Endothelial cell of umbilical vein (primary cell): ENCODE data around the gene PTPN22. TPM values are rescaled to one million over a fixed set of nuclear protein-coding genes. Genes with fewer than 3 reads are reported as not detected.
A peak's percentile ranks its signal among the peaks of the same experiment; 100 is the strongest.

Source experiments
- BruUV-seq: library from RNA; stranded (reverse); fragments of 400-500 nt; replicated peaks from 2 replicates; lab custom pipeline; 2021; lab: Mats Ljungman, UMichigan
- CTCF ChIA-PET: fragments of 300-600, 350-600 bp; sonication (Branson Sonifier 250); formaldehyde crosslinking; loops from one replicate; lab custom pipeline; 2021; ENCODE audit warnings: antibody characterized with exemption, inconsistent platforms; lab: Charles Lee
- POLR2A ChIA-PET: fragments of 300-600, 350-600 bp; sonication (Branson Sonifier 250); formaldehyde crosslinking; loops from one replicate; lab custom pipeline; 2021; ENCODE audit warnings: antibody characterized with exemption, inconsistent platforms; lab: Charles Lee
- DNase-seq: peaks from one replicate; pipeline ENCODE4 v3.0.0-alpha.2; 2011; ENCODE audit warnings: low read depth, low spot score
- FAIRE-seq: peaks from 2 replicates; lab custom pipeline; 2011; peaks lifted over from hg19 to GRCh38; lab: Jason Lieb, UNC
- H2AFZ ChIP-seq: 2 replicates; pipeline ENCODE4 v1.6.0; 2012; ENCODE audit warnings: low read depth, low read length, control low read depth, inconsistent platforms
- H3K27ac ChIP-seq: 2 replicates; pipeline ENCODE4 v1.5.1; 2011; ENCODE audit warnings: low read depth, mild to moderate bottlenecking, control low read depth, low read length, moderate library complexity; ENCODE audit not compliant: insufficient read depth
- H3K27me3 ChIP-seq, 2 experiments: 2 replicates each; pipeline versions ENCODE4 v1.6.0 to v1.6.1; 2011; ENCODE audit warnings: low read length in 2 of 2, mixed read lengths in 1 of 2; ENCODE audit not compliant: control insufficient read depth in 2 of 2, insufficient read depth in 2 of 2
- H3K36me3 ChIP-seq, 2 experiments: 2 replicates in 1 of 2; 3 replicates in 1 of 2; pipeline ENCODE4 v1.5.1; 2011; ENCODE audit warnings: low read length in 2 of 2, mild to moderate bottlenecking in 1 of 2, moderate library complexity in 1 of 2; ENCODE audit not compliant: control insufficient read depth in 2 of 2, insufficient read depth in 2 of 2; ENCODE audit errors: extremely low read depth in 1 of 2
- H3K4me1 ChIP-seq: 3 replicates; pipeline ENCODE4 v1.5.1; 2011; ENCODE audit warnings: mild to moderate bottlenecking, low read length; ENCODE audit not compliant: control insufficient read depth, insufficient read depth; ENCODE audit errors: extremely low read depth
- H3K4me2 ChIP-seq: 2 replicates; pipeline ENCODE4 v1.6.1; 2011; ENCODE audit warnings: low read length, control low read depth, mixed read lengths; ENCODE audit not compliant: insufficient read depth
- H3K4me3 ChIP-seq, 3 experiments: fragments of 200-600 bp in 1 of 3; sonication (generic), shearing (Covaris generic) in 1 of 3; replicated peaks in 1 of 3; 2 replicates each; pipeline ENCODE4 v1.5.1; 2011 to 2016; ENCODE audit warnings: control low read depth in 3 of 3, low read length in 3 of 3, mild to moderate bottlenecking in 2 of 3, inconsistent platforms in 1 of 3, low read depth in 1 of 3, moderate library complexity in 1 of 3; ENCODE audit not compliant: insufficient read depth in 1 of 3
- H3K79me2 ChIP-seq: 2 replicates; pipeline ENCODE4 v1.6.0; 2012; ENCODE audit warnings: low read length, inconsistent platforms; ENCODE audit not compliant: control insufficient read depth, insufficient read depth
- H3K9ac ChIP-seq: replicated peaks from 2 replicates; pipeline ENCODE3; 2011; ENCODE audit warnings: low read length, control low read depth; ENCODE audit not compliant: insufficient read depth; ENCODE audit errors: extremely low read depth
- H3K9me1 ChIP-seq: replicated peaks from 3 replicates; pipeline ENCODE4 v1.6.0; 2011; ENCODE audit warnings: mild to moderate bottlenecking, low read length; ENCODE audit not compliant: control insufficient read depth, insufficient read depth; ENCODE audit errors: extremely low read depth
- H3K9me3 ChIP-seq: replicated peaks from 2 replicates; pipeline ENCODE4 v1.5.1; 2012; ENCODE audit warnings: low read length, inconsistent platforms; ENCODE audit not compliant: control insufficient read depth, insufficient read depth
- H4K20me1 ChIP-seq: replicated peaks from 2 replicates; pipeline ENCODE3; 2011; ENCODE audit warnings: mild to moderate bottlenecking, low read length; ENCODE audit not compliant: control insufficient read depth, insufficient read depth; ENCODE audit errors: extremely low read depth
- CTCF ChIP-seq, 2 donors: IDR thresholded peaks; 1 replicate in 1 of 2; 2 replicates in 1 of 2; pipeline ENCODE4 v1.5.1; 2011; ENCODE audit warnings: low read length in 2 of 2, mild to moderate bottlenecking in 2 of 2, moderate library complexity in 2 of 2, control low read depth in 1 of 2, inconsistent platforms in 1 of 2, low read depth in 1 of 2; ENCODE audit not compliant: insufficient read depth in 1 of 2; ENCODE audit errors: extremely low read depth in 1 of 2
- EZH2 ChIP-seq: IDR thresholded peaks from 2 replicates; pipeline ENCODE4 v1.6.1; 2012; ENCODE audit warnings: borderline replicate concordance, low read depth, mild to moderate bottlenecking, moderate library complexity, low read length, inconsistent platforms; ENCODE audit not compliant: severe bottlenecking
- FOS ChIP-seq: IDR thresholded peaks from 2 replicates; pipeline ENCODE4 v1.6.1; 2011; ENCODE audit warnings: mild to moderate bottlenecking, low read length, moderate library complexity, borderline replicate concordance; ENCODE audit not compliant: insufficient read depth
- GATA2 ChIP-seq: IDR thresholded peaks from 2 replicates; pipeline ENCODE4 v1.7.0; 2011; ENCODE audit warnings: low read depth, mild to moderate bottlenecking, moderate library complexity, mixed read lengths, low read length; ENCODE audit not compliant: insufficient read length, insufficient read depth
- JUN ChIP-seq: IDR thresholded peaks from 2 replicates; pipeline ENCODE4 v1.6.1; 2011; ENCODE audit warnings: borderline replicate concordance, low read depth; ENCODE audit not compliant: insufficient read length, insufficient read depth
- MAX ChIP-seq: IDR thresholded peaks from 2 replicates; pipeline ENCODE4 v1.6.1; 2011; ENCODE audit not compliant: insufficient read depth, insufficient read length
- MYC ChIP-seq: IDR thresholded peaks from one replicate; pipeline ENCODE4 v1.6.1; 2011; ENCODE audit warnings: mild to moderate bottlenecking, low read depth, low read length
- POLR2A ChIP-seq: IDR thresholded peaks from 2 replicates; pipeline ENCODE4 v1.6.1; 2012; ENCODE audit warnings: low read depth, mild to moderate bottlenecking, control low read depth, low read length
- POLR2AphosphoS5 ChIP-seq: IDR thresholded peaks from 2 replicates; pipeline ENCODE4 v1.6.1; 2012; ENCODE audit warnings: low read depth, mild to moderate bottlenecking, control low read depth, low read length, moderate library complexity; ENCODE audit not compliant: insufficient read depth
- dilution Hi-C: fragments of 300-500 bp; cut with MboI; formaldehyde crosslinking; loops from one replicate; pipeline ENCODE4 v1.15.0; 2019; ENCODE audit warnings: low sequenced_read_pairs; ENCODE audit not compliant: extremely low pct_ligation_motif_present
- intact Hi-C: fragments of 100-400 bp; cut with micrococcal nuclease; formaldehyde crosslinking; loops from one replicate; pipeline ENCODE4 v1.10.0; 2022
- polyA plus RNA-seq, 4 experiments: library from polyadenylated mRNA; depleted of rRNA in 3 of 4; stranded (reverse) in 3 of 4; unstranded in 1 of 4; fragments of >200 nt; gene quantifications; 2 replicates each; pipeline versions ENCODE4 v1.2.1 to v1.2.3, GENCODE V29; 2011 to 2012; ENCODE audit warnings: missing spikeins in 1 of 4
- total RNA-seq: library from RNA; stranded (reverse); gene quantifications from 2 replicates; pipeline ENCODE4 v1.2.3, GENCODE V29; 2021

The PTPN22 gene
- total and polyA plus RNA-seq, 2 donors (not counting 3 experiments of a cell fraction or from before 2014, with no cell fraction given) = not detected

GRCh38 chr1:113811156-113811887 is 60.2 kb downstream of the PTPN22 start:
- CTCF ChIA-PET = interaction anchor here (0.9 to 1.4 kb wide), 2 partner anchors 12 to 118 kb away, joined by 3 to 6 read pairs; partner anchors contain the start of gene HIPK1
- intact Hi-C loops = loop anchor here (5.0 kb wide), 3 partner anchors 669 to 1094 kb away; partner anchors contain the start of genes PPM1J and TRIM33
- no peak for TF ChIP-seq MAX
- no peak for TF ChIP-seq CTCF (IDR thresholded peaks at IDR 0.05; ENCODE audit: extremely low read depth in 1 of 2, insufficient read depth in 1 of 2, low read depth in 1 of 2, low read length in 2 of 2)
- TF ChIP-seq POLR2A = no peak
- TF ChIP-seq JUN = no peak
- no peak for TF ChIP-seq EZH2
- no peak for TF ChIP-seq MYC
- no peak for TF ChIP-seq GATA2
- TF ChIP-seq FOS = no peak
- no peak for TF ChIP-seq POLR2AphosphoS5
- Histone ChIP-seq H3K4me3 (peak overlapping the region; percentile 65 to 97 (median 74)), H3K36me3 (no peaks in the 10 kb centered on the region), H3K27me3 (no peaks in the 10 kb centered on the region), H3K9ac (peak overlapping the region; percentile 67), H3K4me2 (peak overlapping the region; percentile 92), H3K9me1 (no peaks in the 10 kb centered on the region), H3K79me2 (peaks cover 50% of the 10 kb centered on the region), H3K4me1 (peaks cover 26% of the 10 kb centered on the region), H2AFZ (peak overlapping the region; percentile 61), H3K9me3 (no peaks in the 10 kb centered on the region), H4K20me1 (no peaks in the 10 kb centered on the region), H3K27ac (peak overlapping the region; percentile 40)
- BruUV-seq = TSS peak; percentile 16
- dilution Hi-C loops = no loop called here
- DNase-seq (peak; percentile 65), FAIRE-seq (peak; percentile 44)
- POLR2A ChIA-PET = interaction anchor here (0.8 to 2.0 kb wide), 2 partner anchors 52 to 93 kb away, joined by 6 to 7 read pairs; partner anchors contain the start of genes AP4B1, DCLRE1B and PHTF1
